Mucosa of rectum (tissue), 2 donors: ENCODE data around the gene DENND1A.

Experiments used
- H3K27ac ChIP-seq, 2 donors: one replicate each; pipeline ENCODE4 v1.7.0; 2013; ENCODE audit warnings: inconsistent platforms in 2 of 2, low read depth in 2 of 2, low read length in 2 of 2
- H3K27me3 ChIP-seq, 2 donors: one replicate each; pipeline ENCODE4 v1.7.0; 2013; ENCODE audit warnings: low read length in 2 of 2; ENCODE audit not compliant: control insufficient read depth in 2 of 2, insufficient read depth in 2 of 2
- H3K36me3 ChIP-seq, 2 donors: one replicate each; pipeline ENCODE4 v1.7.0; 2013; ENCODE audit warnings: low read length in 2 of 2; ENCODE audit not compliant: control insufficient read depth in 2 of 2, insufficient read depth in 2 of 2
- H3K4me1 ChIP-seq, 2 donors: one replicate each; pipeline ENCODE4 v1.7.0; 2013; ENCODE audit warnings: low read length in 2 of 2, mild to moderate bottlenecking in 1 of 2; ENCODE audit not compliant: control insufficient read depth in 2 of 2, insufficient read depth in 2 of 2
- H3K4me3 ChIP-seq, 2 donors: one replicate each; pipeline ENCODE4 v1.7.0; 2013; ENCODE audit warnings: low read length in 2 of 2
- H3K9ac ChIP-seq, 2 donors: one replicate each; pipeline ENCODE4 v1.7.0; 2013; ENCODE audit warnings: low read length in 2 of 2, low read depth in 1 of 2, mild to moderate bottlenecking in 1 of 2
- H3K9me3 ChIP-seq, 2 donors: one replicate each; pipeline ENCODE4 v1.7.0; 2013; ENCODE audit warnings: low read length in 2 of 2; ENCODE audit not compliant: control insufficient read depth in 2 of 2
- donor health status: healthy.
- donor health status: Normal muscosa, but diverticular disease.

Gene DENND1A

GRCh38 chr9:123355761-123356431 lies 574.0 kb downstream of the DENND1A start, which contains the start of gene CRB2:
Gene CRB2, plus strand, starts transcription at chr9:123356197. Its CDS starts 64 bp downstream, at chr9:123356261.
- Histone ChIP-seq H3K9me3 (no peaks in the 10 kb centered on the region), H3K27ac (no peak within 1 kb of the TSS), H3K4me1 (peaks cover 16 to 24% of the 10 kb centered on the region in 2 donors), H3K36me3 (no peaks in the 10 kb centered on the region), H3K4me3 (no peak within 1 kb of the TSS), H3K9ac (no peak within 1 kb of the TSS), H3K27me3 (no peaks in the 10 kb centered on the region)

- no peaks in the 10 kb centered on the region for H3K9me3 ChIP-seq
- H3K27me3 ChIP-seq = no peaks in the 10 kb centered on the region
- no peak overlapping the region for H3K9ac ChIP-seq
- no peak overlapping the region for H3K4me3 ChIP-seq
- no peaks in the 10 kb centered on the region for H3K36me3 ChIP-seq
- peaks cover 10 to 16% of the 10 kb centered on the region in 2 donors for H3K4me1 ChIP-seq
- H3K27ac ChIP-seq = no peak overlapping the region
Measured at GRCh38 chr9:123354806-123355508, 575.0 kb downstream of the DENND1A start.

GRCh38 chr9:123353984-123354591 lies 575.8 kb downstream of the DENND1A start:
- Histone ChIP-seq H3K27me3 (no peaks in the 10 kb centered on the region), H3K4me1 (peaks cover 6 to 9% of the 10 kb centered on the region in 2 donors), H3K4me3 (no peak overlapping the region), H3K36me3 (no peaks in the 10 kb centered on the region), H3K9ac (peak overlapping the region in 1 of 2 donors; percentile 0), H3K27ac (no peak overlapping the region), H3K9me3 (no peaks in the 10 kb centered on the region)

GRCh38 chr9:123353041-123353440 lies 576.9 kb downstream of the DENND1A start:
- Histone ChIP-seq H3K36me3 (no peaks in the 10 kb centered on the region), H3K27ac (no peak overlapping the region)

GRCh38 chr9:123350590-123351310 lies 579.2 kb downstream of the DENND1A start:
- H3K4me3 ChIP-seq = no peak overlapping the region
- H3K9ac ChIP-seq = no peak overlapping the region
- no peaks in the 10 kb centered on the region for H3K36me3 ChIP-seq
- H3K9me3 ChIP-seq = no peaks in the 10 kb centered on the region
- H3K4me1 ChIP-seq = peaks cover 2 to 6% of the 10 kb centered on the region in 2 donors
- no peaks in the 10 kb centered on the region for H3K27me3 ChIP-seq
- no peak overlapping the region for H3K27ac ChIP-seq

More at GRCh38 chr9:123353041-123353440, 576.9 kb downstream of the DENND1A start:
- Histone ChIP-seq H3K9me3 (no peaks in the 10 kb centered on the region), H3K27me3 (no peaks in the 10 kb centered on the region), H3K4me1 (peaks cover 2 to 9% of the 10 kb centered on the region in 2 donors), H3K4me3 (no peak overlapping the region), H3K9ac (no peak overlapping the region)

- H3K36me3 ChIP-seq = no peaks in the 10 kb centered on the region
- peaks cover 2 to 6% of the 10 kb centered on the region in 2 donors for H3K4me1 ChIP-seq
- no peak overlapping the region for H3K9ac ChIP-seq
- H3K27ac ChIP-seq = no peak overlapping the region
- no peak overlapping the region for H3K4me3 ChIP-seq
- H3K27me3 ChIP-seq = no peaks in the 10 kb centered on the region
- no peaks in the 10 kb centered on the region for H3K9me3 ChIP-seq
Measured at GRCh38 chr9:123349691-123350480, 580.0 kb downstream of the DENND1A start.

GRCh38 chr9:123349033-123349432 lies 580.9 kb downstream of the DENND1A start:
- H3K4me3 ChIP-seq = no peak overlapping the region
- no peaks in the 10 kb centered on the region for H3K9me3 ChIP-seq
- H3K27ac ChIP-seq = no peak overlapping the region
- peaks cover 2 to 6% of the 10 kb centered on the region in 2 donors for H3K4me1 ChIP-seq
- H3K36me3 ChIP-seq = no peaks in the 10 kb centered on the region
- H3K27me3 ChIP-seq = no peaks in the 10 kb centered on the region
- H3K9ac ChIP-seq = no peak overlapping the region

GRCh38 chr9:123348317-123348992 lies 581.5 kb downstream of the DENND1A start:
- no peaks in the 10 kb centered on the region for H3K27me3 ChIP-seq
- H3K4me1 ChIP-seq = peaks cover 2 to 3% of the 10 kb centered on the region in 2 donors
- H3K27ac ChIP-seq = no peak overlapping the region
- H3K9me3 ChIP-seq = no peaks in the 10 kb centered on the region
- no peak overlapping the region for H3K4me3 ChIP-seq
- no peaks in the 10 kb centered on the region for H3K36me3 ChIP-seq
- no peak overlapping the region for H3K9ac ChIP-seq
